ENCODE measurements around the gene YPEL1.
"Not testable (repeated sequence)": the region's sequence is repeated elsewhere in the genome, so short reads cannot be mapped to it uniquely, and the experiment has no call there.

The YPEL1 gene

DNA sequence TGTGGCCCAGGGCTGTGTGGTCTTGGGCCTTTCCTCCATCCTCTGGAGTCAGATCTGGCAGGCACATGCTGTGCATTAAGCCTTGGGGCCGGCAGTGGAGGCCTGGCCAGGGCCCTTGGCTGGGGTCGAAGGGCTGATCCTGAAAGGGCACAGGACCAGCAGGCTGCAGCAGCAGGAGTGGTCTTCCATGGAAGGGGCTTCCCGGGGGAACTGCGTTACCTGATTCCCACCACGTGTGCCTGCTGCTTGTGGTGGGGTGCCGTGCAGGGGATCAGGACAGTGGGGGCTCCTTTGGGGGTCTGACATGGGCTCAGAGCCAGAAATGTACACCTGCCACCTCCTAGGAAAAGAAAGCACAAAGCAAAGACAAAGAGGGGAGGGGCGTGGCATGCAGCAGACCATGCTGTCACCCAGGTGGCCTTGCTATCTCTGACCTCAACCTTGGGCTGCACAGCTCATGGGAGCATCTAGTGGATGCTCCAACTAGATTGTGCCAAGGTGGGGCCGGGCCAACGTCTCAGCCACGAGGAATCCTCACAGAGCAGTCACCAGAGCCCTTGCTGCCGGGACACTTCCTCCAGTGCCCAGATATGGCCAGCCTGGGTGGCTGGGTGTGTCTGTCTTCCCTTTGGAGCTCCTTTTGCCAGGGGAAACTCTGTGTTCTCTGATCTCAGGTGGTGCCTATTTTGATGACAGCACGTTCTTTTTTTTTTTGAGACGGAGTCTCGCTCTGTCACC lies 17.9 kb upstream of the YPEL1 start:
- no peak for DNase-seq

DNA sequence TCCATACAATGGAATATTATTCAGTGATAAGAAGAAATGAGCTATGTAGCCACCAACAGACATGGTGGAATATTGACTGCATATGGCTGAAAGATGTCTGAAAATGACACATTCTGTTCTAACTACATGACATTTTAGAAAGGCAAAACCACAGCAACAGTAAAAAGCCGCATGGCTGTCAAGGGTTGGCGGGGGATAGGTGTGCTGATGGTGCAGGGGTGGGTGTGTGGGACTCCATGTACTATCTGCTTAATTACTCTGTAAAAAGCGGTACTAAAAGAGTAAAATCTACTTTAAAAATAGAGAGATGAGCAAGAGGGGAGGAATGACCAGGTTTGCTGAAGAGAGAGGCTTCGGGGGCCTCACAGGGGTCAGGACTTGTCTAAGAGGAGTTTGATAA lies 16.7 kb upstream of the YPEL1 start:
- no peak for DNase-seq

DNA sequence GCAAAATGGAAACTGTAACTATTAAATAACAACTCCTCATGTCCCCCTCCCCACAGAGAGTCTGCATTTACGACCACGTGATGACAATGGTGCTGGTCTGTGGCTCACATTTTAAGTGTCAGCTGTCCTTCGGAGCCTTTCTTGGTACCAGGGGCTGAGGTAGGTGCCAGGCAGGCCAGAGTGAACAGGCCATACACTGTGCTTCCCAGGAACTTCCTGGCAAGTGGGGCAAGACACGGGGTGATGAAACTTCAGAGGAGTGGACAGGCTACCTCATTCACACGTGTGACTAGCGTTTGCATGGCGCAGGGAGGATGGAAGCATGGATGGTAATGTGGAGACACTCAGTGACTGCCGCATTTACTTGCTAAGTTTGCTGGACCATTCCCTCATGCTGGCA lies 10.4 kb upstream of the YPEL1 start:
- no peak for DNase-seq

- DNase-seq: not testable (repeated sequence)
These were observed 9.3 kb upstream of the YPEL1 start for GRCh38 chr22:21744917-21745316.

GRCh38 chr22:21741790-21742189 lies 6.2 kb upstream of the YPEL1 start:
- DNase-seq: no peak

DNA sequence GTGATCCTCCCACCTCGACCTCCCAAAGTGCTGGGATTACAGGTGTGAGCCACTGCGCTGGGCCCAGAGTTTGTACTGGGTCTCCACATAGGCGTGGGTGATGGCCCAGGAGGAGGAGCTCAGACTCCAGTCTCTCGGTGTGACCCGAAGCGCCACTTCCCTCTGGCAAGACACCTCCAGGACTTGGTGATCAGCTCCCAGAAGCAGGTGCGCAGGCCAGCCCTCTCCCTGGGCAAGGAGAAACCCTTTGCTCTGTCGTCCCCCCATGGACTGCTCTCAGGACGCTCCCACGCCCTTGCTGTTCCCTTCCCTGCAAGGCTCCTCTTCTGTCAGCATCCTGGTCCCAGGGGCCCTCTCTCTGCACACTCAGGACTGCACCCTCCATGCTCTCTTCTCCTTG lies 5.5 kb upstream of the YPEL1 start:
- no peak for DNase-seq

DNA sequence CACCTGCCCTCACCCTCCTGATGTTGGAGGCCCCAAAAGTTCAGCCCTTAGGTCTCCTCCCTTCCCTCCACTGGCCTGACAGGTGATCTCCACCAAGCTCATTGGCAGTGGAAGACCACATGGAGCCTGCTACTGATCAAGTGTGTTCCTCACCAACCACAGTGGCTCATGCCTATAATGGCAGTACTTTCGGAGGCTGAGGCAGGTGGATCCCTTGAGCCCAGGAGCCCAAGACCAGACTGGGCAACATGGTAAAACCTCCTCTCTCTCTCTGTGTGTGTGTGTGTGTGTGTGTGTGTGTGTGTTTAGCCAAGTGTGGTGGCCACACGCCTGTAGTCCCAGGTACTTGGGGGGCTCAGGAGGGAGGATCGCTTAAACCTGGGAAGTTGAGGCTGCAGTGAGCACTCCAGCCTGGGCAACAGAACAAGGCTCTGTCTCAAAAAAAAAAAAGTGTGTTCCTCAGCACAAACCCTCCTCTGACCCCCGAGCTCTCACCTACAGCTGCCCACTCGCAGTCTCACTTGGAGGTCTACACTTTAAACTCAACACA lies 4.3 kb upstream of the YPEL1 start:
- no peak for DNase-seq

- no peak for DNase-seq
These were observed 3.4 kb upstream of the YPEL1 start for GRCh38 chr22:21738966-21739365.

GRCh38 chr22:21738081-21738480 lies 2.5 kb upstream of the YPEL1 start:
- DNase-seq: no peak

- no peak for DNase-seq
These were observed 1.4 kb upstream of the YPEL1 start for GRCh38 chr22:21736948-21737347.

DNA sequence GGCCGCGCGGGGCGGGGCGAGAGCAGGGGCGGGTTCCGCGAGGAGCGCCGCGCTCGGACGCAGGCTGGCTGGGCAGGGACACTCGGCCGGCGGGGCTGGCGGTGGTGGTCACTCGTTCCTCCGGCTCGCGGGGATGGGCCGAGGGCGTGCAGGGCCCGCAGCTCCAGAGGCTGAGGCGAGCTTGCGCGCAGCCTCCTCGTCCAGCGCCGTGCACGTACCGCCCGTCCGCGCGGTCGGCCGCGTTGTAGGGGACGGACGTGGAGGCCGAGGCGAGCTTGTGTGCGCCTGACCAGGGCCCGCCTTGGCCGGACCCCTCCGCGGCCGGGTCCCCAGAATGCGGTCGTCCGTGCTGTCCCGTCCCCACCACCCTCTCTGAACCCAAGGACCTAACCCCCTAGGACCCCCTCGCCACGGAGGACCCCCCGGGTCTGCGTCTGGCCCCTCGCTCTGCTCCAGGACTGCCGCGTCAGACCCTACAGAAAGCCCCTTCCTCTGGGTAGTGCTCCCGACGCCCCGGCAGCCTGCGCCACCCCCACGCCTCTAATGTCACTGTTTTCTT lies 569 bp upstream of the YPEL1 start:
- no peak for DNase-seq

GRCh38 chr22:21734540-21735199 lies 924 bp downstream of the YPEL1 start:
- peak; percentile 2 for DNase-seq

DNA sequence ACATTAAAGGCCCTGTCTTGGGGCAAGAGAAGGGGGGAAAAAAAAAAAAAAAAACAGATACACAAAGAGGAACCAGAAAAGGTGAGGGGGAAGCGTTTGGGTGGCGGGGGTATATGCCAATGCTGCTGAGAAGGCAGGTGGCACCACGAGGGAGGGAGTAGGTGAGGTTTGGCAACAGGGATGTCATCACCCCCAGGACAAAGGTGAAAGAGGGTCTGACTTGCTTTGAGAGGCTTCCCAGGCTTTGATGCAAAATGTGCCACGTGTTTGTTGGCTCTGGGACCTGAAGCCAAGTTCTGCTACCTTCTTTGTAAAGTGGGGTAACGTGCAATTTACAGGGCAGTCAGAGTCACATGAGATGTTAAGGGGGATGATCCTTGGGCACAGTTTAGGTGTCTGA lies 4.1 kb downstream of the YPEL1 start:
- DNase-seq: no peak

- DNase-seq: no peak
These were observed 4.9 kb downstream of the YPEL1 start for GRCh38 chr22:21730535-21731308.

- not testable (repeated sequence) for DNase-seq
These were observed 6.4 kb downstream of the YPEL1 start for GRCh38 chr22:21729184-21729583.

DNA sequence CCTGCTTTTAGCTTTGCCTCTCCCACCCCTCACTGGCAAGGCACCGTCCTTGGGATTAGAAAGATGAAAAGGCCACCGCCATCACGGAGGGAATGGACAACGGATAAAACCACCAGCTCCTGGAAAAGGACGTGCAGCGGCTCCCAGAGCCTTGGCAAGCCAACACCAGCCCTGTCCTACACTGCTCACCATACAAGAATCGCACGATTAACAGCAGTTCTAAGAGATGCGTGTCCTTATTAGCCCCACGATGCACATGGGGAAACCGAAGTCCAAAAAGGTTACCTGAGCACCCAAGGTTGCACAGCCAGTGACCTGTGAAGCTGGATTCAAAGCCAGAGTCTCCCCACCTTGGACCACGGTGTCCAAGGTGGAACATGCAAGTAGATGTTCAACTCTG lies 7.3 kb downstream of the YPEL1 start:
- DNase-seq: no peak

GRCh38 chr22:21727768-21728167 lies 7.8 kb downstream of the YPEL1 start:
- no peak for DNase-seq

DNA sequence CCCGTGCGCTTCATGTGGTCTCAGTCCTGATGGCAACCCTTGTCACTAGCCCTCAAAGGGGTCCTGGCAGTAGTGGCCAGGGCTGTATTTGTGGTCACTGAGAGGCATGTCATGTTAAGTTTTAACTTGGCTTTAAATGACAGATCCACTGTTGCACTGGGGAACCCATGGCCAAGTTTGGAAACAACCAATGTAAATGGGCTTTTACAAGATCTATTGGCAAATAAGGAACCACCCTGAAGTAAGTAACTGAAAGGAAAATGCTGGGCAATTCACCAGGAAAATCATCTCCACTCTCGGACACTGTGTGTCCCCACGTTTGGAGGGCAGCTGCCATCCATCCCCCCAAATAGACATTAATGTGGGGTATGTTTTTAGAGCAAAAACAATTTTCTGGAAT lies 8.4 kb downstream of the YPEL1 start:
- DNase-seq: no peak

DNA sequence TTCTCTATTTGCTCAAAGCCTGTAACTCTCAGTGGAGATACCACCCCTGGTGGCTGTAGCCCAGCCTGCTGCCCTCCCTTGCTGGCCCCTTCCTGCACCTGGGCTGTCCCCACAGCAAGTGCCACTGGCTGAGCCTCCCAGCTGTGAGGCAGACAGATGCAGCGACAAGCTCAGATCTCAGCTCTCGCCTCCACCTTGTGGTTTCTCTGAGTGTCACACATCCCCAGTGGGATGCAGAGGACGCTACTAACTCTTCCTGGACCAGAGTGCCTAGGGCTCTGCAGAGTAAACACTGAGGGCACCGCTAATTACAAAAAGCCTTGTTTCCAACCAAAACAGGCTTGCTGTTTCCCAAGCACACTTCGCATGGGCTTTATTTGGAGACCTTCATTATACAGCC lies 8.9 kb downstream of the YPEL1 start:
- no peak for DNase-seq

GRCh38 chr22:21725956-21726649 lies 9.5 kb downstream of the YPEL1 start:
- DNase-seq: no peak

GRCh38 chr22:21724496-21724895 lies 11.1 kb downstream of the YPEL1 start:
- not testable (repeated sequence) for DNase-seq

DNA sequence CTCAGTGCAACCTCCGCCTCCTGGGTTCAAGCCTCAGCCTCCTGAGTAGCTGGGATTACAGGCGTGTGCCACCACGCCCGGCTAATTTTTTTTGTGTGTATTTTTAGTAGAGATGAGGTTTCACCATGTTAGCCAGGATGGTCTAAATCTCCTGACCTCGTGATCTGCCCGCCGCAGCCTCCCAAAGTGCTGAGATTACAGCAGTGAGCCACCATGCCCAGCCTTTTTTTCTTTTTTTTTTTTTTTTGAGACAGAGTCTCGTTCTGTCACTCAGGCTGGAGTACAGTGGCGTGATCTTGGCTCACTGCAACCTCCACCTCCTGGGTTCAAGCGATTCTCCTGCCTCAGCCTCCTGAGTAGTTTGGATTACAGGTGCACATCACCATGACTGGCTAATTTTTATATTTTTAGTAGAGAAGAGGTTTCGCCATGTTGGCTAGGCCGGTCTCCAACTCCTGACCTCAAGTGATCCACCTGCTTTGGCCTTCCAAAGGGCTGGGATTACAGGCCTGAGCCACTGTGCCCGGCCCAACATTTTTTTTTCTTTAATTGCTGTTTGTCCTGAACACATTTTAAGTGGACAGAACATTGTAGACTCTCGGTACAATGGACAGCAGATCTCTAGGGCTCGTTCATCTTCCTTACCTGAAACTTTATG lies 14.3 kb downstream of the YPEL1 start:
- not testable (repeated sequence) for DNase-seq
